H1 (cell line): Measurements from ENCODE around the gene WDR90. TPM values are rescaled to one million over a fixed set of nuclear protein-coding genes. Genes with fewer than 3 reads are reported as not detected.

Experiments used
- CREB1 ChIP-seq: IDR thresholded peaks from 2 replicates; pipeline ENCODE4 v1.6.1; 2012; ENCODE audit warnings: inconsistent platforms
- SIN3A ChIP-seq, 2 experiments: IDR thresholded peaks in 1 of 2; conservative IDR thresholded peaks in 1 of 2; 2 replicates each; pipeline ENCODE4 v1.6.1; 2011 to 2012; ENCODE audit warnings: low read length in 2 of 2, improper control_type of control experiment in 1 of 2, low read depth in 1 of 2, mild to moderate bottlenecking in 1 of 2
- SRF ChIP-seq: IDR thresholded peaks from 2 replicates; pipeline ENCODE4 v1.6.1; 2011; ENCODE audit warnings: mild to moderate bottlenecking, low read depth, low read length, moderate library complexity
- SUZ12 ChIP-seq: fragments of 200-600 bp; sonication (generic); IDR thresholded peaks from 2 replicates; pipeline ENCODE4 v1.6.1; 2012; ENCODE audit warnings: mild to moderate bottlenecking, inconsistent platforms, low read length, moderate library complexity, mixed read lengths
- polyA plus RNA-seq, 7 experiments: library from polyadenylated mRNA; depleted of rRNA in 3 of 7; stranded (reverse) in 5 of 7; unstranded in 2 of 7; fragments of >200 nt in 5 of 7; fragments of 200-250 nt in 2 of 7; gene quantifications; 1 replicate in 5 of 7; 2 replicates in 1 of 7; 4 replicates in 1 of 7; pipeline versions ENCODE4 v1.2.1 to v1.2.3, GENCODE V29; 2011 to 2013; ENCODE audit warnings: missing spikeins in 2 of 7, mixed read lengths in 2 of 7
- total RNA-seq: library from RNA; stranded (reverse); fragmentation: NEBNext Ultra II Directional; extraction: Animal tissue kit (Norgen Biotek cat#: 25700); gene quantifications from 2 replicates; pipeline ENCODE4 v1.2.1, GENCODE V29; 2021

The WDR90 gene
- total and polyA plus RNA-seq, 2 of the 8 experiments (the other 6 are each of a cell fraction or from before 2014, with no cell fraction given), result 24.0 to 47.2 TPM

DNA sequence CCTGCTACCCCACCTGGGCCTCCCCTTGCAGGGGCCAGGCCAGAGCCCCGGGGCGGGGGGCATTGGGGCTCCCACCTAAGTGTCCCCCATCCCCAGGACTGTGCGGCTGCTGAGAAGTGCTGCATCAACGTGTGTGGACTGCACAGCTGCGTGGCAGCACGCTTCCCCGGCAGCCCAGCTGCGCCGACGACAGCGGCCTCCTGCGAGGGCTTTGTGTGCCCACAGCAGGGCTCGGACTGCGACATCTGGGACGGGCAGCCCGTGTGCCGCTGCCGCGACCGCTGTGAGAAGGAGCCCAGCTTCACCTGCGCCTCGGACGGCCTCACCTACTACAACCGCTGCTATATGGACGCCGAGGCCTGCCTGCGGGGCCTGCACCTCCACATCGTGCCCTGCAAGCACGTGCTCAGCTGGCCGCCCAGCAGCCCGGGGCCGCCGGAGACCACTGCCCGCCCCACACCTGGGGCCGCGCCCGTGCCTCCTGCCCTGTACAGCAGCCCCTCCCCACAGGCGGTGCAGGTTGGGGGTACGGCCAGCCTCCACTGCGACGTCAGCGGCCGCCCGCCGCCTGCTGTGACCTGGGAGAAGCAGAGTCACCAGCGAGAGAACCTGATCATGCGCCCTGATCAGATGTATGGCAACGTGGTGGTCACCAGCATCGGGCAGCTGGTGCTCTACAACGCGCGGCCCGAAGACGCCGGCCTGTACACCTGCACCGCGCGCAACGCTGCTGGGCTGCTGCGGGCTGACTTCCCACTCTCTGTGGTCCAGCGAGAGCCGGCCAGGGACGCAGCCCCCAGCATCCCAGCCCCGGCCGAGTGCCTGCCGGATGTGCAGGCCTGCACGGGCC is 16.5 kb upstream of the WDR90 start (continued):
- TF ChIP-seq SRF (no peak), SIN3A (conservative IDR thresholded peaks at IDR 0.05 in 1 of 2, IDR thresholded peaks at IDR 0.05 in 1 of 2; ENCODE audit: low read depth in 1 of 2, low read length in 2 of 2) (no peak), SUZ12 (no peak), CREB1 (no peak)
